ENCODE results near the gene ATP12A.

Gene ATP12A

DNA sequence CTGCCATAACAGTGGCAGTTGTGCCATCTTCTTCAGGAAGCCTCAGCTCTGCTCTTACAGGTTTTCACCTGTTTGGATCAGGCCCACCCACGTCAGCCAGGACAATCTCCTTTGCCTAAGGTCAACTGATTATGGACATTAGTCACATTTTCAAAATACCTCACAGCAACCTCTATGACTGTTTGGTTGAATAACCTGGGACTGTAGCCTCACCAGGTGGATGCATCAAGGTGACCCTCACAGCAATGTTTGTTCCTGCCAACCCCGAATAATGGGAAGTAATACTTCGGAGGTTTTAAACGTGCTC is 17.2 kb upstream of the ATP12A start:
- DNase-seq (ENCODE audit: low read depth in 2 of 2), result no peak

DNA sequence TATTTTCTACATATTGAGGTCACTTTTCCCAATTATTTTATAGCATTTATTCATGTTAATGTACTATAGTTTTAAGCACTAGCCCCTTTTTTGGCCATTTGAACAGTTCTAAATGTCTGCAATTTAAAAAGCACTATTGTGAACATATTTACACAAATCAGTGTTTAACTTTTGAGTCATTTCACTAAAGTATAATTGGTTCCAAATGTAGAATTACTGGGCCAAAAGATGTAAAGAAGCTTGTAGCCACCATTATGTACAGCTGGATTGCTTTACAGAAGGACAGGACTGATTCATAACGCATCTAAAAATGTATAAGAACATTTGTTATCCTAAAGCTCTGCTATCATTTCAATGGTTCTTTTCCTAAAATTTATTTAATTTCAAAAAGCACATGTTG is 16.6 kb upstream of the ATP12A start:
- no peak for DNase-seq (ENCODE audit: low read depth in 2 of 2)

DNA sequence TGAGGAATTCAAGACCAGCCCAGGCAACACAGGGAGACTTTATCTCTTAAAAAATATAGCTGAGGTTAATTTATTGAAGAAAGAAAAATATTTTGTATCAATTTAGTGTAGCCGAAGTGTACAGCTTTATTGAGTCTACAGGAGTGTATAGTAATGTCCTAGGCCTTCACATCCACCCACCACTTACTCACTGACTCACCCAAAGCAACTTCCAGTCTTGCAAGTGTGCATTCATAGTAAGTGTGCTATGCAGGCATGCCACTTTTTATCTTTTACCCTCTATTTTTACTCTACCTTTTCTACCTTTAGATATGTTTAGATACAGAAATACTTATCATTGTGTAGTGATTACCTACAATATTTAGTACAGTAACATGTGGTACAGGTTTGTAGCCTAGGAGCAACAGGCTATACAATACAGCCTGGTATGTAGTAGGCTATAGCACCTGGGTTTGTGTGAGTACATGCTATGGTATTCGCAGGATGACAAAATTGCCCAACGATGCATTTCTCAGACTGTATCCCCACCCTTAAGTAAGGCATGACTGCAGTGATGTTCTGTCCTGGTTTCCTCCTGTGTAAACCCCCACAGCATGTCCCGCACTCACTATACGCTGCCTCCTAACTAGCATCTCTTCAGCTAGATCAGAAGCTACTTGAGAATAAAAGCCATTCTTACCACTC is 15.3 kb upstream of the ATP12A start:
- no peak for DNase-seq (ENCODE audit: low read depth in 2 of 2)

DNA sequence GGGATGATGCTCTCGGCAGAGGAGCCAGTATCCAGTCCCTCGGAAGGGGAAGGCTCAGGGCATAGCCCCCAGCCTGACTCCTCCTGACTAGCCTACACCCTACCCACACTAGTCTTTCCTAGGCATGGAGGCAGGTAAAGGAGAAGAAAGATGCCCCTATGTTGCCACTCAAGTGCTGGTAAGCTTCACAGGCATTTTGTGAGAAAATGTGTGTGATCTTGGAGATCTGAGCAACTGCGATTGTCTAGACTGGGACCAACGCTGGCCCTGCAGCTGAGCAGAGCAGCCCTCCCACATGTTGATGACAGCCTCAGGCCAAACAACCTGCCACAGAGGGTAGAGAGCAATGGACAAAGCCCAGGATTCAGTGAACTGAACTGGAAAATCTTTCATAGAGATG is 11.7 kb upstream of the ATP12A start:
- DNase-seq (ENCODE audit: low read depth in 2 of 2), result no peak

DNA sequence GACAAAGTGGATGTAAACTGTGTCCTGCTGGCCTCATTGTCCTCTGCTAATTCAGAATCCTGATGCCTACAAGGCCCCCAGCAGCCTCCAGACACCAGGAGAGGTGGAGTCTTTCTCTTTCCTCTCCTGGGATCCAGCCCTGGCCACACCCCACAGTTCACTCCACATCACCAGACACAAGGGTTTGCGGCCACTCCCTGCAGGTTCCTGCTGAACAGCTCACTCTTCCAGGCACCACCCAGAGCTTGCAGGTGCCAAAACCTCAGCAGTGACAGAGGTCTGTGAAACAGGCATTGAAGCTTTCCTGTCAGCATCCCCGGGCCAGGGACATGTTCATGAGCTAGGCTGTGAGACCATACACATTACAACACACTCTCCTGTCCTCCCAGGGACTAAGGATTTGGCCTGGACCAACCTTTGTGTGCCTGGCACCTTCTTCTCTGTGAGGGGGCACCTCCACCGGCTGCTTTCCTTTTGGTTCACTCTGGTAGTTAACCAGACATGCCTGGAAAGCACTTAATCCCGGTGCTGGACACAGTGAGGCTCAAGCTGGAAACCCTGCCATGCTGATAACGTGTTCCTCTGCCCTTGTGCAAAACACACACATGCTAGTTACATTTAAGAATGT is 11.1 kb upstream of the ATP12A start:
- no peak for DNase-seq (ENCODE audit: low read depth in 2 of 2)

DNA sequence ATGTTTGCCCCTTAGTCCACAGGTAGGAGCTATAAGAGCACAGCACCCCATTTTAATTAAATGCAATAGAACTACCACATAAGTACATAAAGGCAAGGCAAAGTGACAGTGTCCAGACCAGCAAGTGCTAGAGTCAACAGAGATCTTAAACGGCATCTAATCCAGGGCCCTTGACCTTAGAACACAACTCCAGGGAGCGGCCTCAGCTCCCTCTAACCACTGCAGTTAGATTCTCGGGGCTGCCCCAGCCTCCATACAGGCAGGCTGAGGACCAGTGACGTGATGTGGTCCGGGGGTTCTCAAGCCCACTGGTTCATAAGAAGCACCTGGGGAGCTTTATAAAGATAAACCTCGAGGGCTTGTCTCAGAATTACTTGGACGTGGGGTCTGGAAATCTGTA is 10.0 kb upstream of the ATP12A start:
- DNase-seq (ENCODE audit: low read depth in 2 of 2), result no peak

DNA sequence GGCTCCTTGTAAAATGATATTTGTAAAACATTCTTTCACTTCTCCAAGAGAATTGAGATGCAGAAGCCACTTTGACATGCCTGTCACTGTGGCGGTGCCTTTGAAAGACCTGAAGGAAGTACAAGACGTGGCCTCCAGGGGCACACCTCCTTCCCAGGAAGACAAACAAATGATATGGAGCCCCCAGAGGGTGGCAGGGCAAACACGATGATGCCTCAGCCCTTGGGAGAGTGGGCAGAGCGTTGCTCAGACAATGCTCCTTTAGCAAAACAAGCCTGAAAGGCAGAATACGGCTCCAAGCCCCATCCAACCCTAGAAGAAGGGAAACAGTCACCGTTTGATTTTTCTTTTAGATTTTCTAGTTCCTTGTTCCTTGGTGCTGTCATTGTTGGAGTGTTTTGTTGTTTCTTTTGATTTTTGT is 9.2 kb upstream of the ATP12A start:
- no peak for DNase-seq (ENCODE audit: low read depth in 2 of 2)

DNA sequence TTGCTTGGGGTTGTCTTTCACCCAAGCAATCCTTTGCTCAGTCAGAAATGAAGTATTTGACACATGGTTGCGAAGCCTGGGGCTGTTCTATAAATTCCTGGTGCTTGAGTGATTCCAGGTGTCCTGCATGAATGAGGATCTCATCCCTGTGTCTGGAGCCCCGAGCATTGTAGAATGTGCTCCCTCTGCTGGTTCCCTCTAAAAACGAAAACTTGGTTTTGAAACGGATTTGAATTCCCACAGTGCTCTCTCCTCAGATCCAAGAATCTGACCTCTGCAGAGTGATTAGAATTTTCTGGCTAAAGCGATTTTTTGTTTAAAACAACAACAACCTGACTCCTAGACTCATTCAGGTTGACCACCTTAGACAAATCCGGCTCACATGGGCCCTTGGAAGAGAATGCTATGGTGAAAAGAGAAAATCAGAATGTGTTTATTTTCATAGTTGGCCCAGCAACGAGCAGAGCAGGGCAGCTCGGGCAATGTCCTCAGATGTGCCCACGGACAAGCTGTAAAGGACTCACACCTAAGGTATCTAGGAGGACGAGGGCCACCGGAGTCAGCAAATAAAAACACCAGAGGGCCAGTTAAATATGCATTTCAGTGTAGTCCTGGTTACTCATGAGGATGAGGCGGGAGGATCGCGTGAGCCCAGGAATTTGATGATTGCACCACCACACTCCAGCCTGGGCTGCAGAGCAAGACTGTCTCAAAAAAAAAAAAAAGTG is 8.7 kb upstream of the ATP12A start:
- no peak for DNase-seq (ENCODE audit: low read depth in 2 of 2)

DNA sequence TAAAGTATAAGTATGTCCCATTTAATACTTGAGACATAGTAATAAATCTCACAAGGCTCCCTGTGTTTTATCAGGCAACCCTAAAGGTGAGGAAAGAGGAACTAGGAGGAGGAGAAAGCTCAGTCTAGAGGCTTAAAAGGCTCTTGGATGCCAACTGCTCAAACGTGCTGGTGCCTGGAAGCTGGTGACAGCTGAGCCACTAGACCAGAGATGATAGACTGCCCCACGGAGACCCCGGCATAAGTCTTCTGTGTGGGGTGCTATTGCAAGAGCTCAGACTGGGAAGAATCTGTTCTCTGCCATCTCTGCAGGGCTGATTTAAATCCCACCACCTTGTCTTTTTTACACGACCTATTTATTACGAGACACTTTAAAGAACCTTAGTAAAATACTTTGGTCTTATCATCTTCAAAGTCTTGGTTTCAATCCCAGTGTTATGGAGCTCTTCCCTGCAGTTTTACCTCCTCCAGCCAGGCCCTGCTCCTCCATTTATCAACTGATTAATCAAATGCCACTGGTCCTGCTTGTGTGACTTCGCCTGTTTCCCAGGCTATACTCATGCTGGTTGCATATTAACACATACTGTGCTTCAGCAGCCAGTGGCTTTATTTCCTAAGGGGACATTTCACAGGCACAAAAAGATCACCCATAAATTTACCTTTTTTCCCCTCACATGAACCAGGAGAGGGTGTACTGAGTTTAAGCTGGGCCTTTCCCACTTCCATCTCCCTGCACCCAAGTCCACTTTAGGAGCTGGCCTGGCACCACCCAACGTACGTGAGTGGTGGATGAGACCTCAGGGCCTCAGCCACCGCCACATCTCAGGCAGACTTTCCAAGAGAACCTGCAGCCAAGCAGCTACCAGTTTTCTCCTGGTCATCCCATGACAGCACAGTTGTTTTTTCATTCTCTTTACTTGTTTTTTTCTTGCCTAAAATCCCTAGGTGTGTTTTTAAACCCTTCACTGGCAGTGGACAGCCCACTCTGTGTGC is 7.8 kb upstream of the ATP12A start:
- DNase-seq (ENCODE audit: low read depth in 2 of 2), result no peak

DNA sequence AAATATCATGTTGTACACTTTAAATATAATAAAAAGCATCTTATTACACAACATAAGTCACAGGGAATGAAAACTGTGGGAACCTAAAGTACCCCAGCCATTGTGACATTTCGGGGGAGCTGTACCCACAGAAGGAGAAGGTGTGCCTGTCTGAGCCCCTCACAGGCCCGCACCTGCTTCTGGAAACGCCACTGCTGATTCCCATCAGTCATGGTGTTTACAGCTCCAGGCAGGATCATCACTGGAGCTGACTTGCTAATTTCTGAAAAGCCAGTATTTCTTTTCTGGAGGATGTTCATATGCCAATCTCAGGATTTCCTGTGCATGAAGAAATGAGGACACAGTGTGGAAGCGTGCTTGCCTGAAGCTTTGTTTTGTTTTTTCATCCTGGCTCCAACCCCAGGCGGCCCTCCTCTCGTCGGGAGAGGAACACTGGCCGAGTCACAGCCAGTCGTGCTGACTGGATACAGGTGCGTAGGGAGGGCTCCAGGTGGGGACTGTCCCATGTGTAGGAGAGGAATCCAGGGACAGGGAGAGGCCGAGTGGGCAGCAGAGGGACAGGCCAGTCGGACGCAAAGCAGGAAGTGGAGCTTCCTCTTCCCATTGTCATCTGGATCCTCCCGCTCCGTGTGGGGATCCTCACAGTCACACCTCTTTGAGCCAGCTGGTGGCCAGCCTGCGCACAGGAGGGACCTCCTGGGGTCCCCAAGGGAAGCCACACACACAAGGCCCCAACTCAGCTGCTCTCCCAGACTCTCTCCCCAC is 4.2 kb upstream of the ATP12A start:
- no peak for DNase-seq (ENCODE audit: low read depth in 2 of 2)

DNA sequence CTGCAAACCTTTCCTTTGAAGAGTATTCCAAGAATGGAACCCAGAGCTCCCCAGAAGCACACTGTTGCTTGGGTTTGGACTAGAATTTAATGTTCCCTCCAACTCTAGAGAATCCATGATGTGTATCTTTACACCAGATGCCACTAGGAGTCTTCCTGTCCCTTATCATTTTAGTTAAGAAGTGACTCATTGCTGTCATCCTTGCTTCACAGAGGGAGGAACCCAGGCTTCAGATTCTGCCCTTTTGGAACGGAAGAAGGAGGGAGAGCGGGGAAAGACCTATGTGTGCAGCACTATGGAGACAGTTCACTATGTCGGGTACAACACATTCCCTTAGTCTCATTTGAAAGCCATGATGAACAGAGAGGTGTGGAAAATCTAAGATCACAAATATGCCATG is 2.1 kb upstream of the ATP12A start:
- no peak for DNase-seq (ENCODE audit: low read depth in 2 of 2)

DNA sequence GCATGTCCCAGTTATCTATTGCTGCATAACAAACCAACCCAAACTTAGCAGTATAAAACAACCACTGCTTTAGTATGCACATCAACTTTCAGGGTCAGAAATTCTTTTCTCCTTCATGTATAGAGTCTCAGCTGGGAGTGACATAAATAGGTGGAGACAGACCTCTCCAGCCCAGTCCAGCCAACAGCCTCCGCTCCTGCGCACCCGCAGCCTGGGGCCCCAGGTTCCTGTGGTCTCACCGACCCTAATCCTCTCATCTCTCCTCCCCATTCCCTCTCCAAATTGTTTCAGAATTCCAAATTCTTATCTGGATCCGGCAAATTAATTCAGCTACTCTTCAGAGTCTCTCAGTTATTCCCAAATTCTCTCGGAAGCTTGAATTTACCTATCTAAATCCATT is 522 bp upstream of the ATP12A start:
- no peak for DNase-seq (ENCODE audit: low read depth in 2 of 2)

DNA sequence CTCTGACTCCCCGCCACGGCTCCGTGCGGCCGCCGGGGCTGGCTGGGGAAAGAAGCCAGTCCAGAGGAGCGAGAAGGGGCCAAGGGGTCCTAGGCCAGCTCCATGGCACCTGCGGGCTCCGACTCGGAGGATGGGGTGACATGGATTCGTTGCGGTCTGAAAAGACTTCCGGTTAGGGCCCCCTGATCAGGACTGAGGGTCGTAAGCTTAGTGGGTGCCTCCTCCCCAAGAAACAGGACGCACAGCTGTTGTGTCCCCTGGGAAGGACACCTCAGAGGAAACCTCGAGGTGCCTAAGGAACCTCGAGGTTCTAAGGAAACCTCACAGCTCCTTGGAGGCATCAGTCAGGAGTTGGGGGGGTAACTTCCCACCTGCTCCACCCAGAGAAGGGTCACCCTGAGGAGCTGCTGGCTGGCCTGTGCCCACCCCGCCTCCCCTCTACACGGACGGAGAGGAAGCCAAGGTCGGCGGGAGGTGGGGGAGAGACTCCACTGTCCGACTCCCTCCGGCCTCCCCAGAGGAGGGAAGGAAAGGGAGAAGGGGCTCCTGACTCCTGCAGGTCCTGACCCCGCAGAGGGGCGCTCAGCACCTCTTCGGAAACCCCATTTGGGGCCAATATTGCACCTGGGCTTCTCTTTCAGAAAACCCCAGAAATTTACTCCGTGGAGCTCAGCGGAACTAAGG is 855 bp downstream of the ATP12A start:
- no peak for DNase-seq (ENCODE audit: low read depth in 2 of 2)

DNA sequence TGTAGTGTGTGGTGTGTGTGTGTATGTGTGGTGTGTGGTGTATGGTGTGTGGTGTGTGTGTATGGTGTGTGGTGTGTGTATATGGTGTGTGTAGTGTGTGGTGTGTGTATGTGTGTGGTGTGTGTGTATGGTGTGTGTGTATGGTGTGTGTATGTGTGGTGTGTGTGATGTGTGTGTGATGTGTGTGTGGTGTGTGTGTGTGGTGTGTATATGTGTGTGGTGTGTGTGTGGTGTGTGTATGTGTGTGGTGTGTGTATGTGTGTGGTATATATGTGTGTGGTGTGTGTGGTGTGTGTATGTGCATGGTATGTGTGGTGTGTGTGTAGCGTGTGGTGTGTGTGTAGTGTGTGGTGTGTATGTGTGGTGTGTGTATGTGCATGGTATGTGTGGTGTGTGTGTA is 1.7 kb downstream of the ATP12A start:
- no peak for DNase-seq (ENCODE audit: low read depth in 2 of 2)

DNA sequence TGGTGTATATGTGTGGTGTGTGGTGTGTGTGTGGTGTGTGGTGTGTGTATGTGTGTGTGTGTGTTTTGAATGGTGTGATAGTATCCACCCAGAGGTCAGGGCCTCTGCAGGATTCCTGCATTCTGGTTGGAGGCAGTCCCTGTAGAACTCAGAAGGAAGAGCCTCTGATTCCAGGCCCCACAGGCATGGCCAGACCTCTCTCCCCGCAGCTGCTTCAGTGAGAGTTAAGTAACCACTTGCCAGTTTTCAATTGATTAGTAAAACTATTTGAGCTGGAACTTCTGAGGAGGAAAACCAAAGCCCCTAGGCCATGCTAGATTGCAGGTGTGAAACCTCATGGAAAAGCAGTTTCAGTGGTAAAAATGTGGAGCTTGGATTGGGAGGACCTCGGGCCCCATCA is 2.1 kb downstream of the ATP12A start:
- DNase-seq (ENCODE audit: low read depth in 2 of 2), result no peak

DNA sequence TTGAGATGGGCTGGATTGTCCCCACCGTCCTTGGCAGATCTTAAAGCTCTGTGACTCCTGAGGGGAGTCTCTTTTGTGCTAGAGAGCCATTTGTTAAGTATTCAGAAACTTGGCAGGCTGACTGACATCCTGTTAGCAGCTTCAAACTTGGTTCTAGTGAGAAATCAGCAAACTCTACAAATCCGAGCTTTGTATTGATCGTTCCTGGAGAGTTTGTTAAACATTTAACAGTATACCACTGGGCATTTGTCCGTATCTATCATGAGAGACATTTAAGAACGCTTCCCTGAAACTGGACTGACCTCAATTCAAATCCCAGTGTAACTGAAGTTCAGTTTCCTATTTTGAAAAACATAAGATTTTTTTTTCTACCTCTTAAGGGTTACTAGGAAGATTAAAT is 3.1 kb downstream of the ATP12A start:
- DNase-seq (ENCODE audit: low read depth in 2 of 2), result no peak

DNA sequence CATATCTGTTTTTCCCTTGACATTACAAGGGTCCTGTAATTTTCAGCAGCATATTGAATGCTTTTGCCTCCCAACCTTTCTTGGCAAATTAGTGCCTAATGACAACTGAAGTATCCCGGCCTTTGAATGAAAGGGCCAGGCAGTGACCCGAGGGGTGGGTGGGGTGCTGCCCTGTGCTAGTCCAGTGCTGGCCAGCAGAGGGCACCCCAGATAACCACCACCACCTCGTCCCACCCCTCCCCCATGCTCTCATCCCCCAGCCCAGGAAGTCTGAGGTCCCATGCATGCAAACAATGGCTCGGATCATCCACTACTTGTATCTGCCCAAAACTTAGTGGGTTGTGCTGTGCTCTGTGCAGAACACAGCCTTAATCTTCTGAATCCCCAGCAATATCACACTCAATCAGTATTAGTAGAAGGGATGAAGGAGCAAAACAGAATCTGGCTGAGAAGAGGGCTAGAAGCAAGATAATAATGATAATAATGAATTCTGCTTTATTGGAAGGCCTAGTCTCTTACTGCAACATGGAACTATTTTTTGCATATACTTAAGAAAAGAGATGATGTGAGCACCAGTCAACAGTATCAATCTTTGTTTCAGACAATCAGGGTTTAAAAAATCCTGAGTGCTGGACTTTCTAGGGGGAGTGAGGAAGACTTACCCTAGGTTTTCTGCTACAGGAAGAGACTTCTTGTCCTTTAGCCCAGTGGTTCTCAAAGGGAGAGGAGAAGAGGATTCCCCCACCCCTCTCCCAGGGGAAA is 3.8 kb downstream of the ATP12A start:
- DNase-seq (ENCODE audit: low read depth in 2 of 2), result peak; percentile 16 to 21

DNA sequence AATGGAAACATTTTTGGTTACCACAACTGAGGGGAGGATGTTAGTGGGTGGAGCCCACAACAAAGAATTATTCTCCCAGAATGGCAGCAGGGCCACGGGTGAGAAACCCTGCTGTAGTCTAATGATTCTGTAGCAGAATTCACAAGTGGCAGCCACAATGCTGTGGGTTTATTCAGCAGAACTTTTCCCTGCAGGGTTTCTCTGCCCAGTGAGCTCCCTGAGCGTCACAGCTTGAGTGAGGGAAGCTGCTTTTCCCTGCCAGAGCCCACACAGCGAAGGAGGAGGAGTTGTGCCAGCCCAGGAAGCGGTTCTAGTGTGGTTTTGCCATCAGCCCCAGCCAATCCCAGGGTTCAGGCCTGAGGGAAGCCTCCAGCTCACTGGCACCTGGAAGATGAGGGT is 4.4 kb downstream of the ATP12A start:
- DNase-seq (ENCODE audit: low read depth in 2 of 2), result no peak

DNA sequence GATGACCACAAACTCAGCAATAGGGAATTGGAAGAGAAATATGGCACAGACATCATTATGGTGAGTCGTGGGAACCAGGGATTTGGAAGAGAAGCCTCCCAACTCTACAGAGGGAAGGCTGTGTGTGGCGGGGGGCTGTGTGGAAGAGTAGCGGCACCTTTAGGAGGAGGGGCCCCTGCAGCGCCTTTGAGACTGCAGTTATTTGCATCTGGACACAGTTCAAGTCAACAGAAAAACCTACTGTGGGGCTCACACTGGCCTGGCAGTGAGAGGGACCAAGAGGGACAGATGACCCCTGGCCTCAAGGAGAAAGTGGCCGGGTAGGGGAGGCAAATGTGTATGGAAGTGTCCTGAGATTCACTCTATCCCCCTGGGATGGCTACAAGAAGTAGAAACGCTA is 5.1 kb downstream of the ATP12A start:
- no peak for DNase-seq (ENCODE audit: low read depth in 2 of 2)

DNA sequence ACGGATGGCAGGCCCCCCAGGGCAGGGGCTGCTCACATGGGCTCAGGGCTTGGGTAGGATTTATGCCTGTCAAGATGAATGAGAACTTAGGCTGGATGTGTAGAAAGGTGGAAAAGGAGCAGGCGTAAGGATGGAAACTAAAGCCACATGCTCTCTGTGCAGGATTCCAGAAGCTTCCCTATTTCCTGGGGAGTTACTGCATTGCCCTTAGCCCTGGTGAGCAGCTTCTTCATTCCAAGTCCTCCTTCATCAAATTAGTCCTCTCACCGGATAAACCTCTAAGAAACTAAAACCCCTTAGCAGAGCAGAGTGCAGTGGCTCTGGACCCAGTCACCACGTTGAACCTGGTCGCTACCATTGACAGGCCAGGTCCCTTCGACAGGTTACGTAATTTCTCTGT is 7.4 kb downstream of the ATP12A start:
- no peak for DNase-seq (ENCODE audit: low read depth in 2 of 2)
